Esophagus squamous epithelium (tissue), 5 donors: ENCODE measurements around the gene ITFG1. TPM values are rescaled to one million over a fixed set of nuclear protein-coding genes. Genes with fewer than 3 reads are reported as not detected.

Source experiments
- DNase-seq: peaks from one replicate; lab custom pipeline; 2025; lab: John Stamatoyannopoulos, UW
- H3K27ac ChIP-seq, 4 donors: fragments of 200-600 bp; sonication (generic); one replicate each; pipeline ENCODE4 v1.5.1; 2016 to 2019; ENCODE audit warnings: mild to moderate bottlenecking in 1 of 4
- H3K27me3 ChIP-seq, 4 donors: fragments of 200-600 bp; sonication (generic); 1 replicate in 3 of 4; 2 replicates in 1 of 4; pipeline versions ENCODE4 v1.5.1 to v1.6.0; 2017 to 2021; ENCODE audit warnings: antibody characterized with exemption in 1 of 4
- H3K36me3 ChIP-seq, 3 donors: fragments of 200-600 bp; sonication (generic); one replicate each; pipeline ENCODE4 v1.5.1; 2016 to 2019
- H3K4me1 ChIP-seq, 3 donors: fragments of 200-600 bp; sonication (generic); one replicate each; pipeline ENCODE4 v1.5.1; 2017 to 2019
- H3K4me3 ChIP-seq, 4 donors: fragments of 200-600 bp; sonication (generic); 1 replicate in 3 of 4; 2 replicates in 1 of 4; pipeline ENCODE4 v1.5.1; 2016 to 2019; ENCODE audit warnings: mild to moderate bottlenecking in 2 of 4, moderate library complexity in 1 of 4
- H3K9me3 ChIP-seq, 3 donors: fragments of 200-600 bp; sonication (generic); one replicate each; pipeline ENCODE4 v1.5.1; 2016 to 2019
- CTCF ChIP-seq, 6 experiments: fragments of 450-650 bp in 4 of 6; fragments of 200-600 bp in 2 of 6; sonication (generic) in 2 of 6; IDR thresholded peaks; one replicate each; pipeline ENCODE4 v1.5.1; 2016 to 2019; ENCODE audit warnings: antibody characterized with exemption in 6 of 6, mild to moderate bottlenecking in 4 of 6, moderate library complexity in 4 of 6
- POLR2A ChIP-seq, 4 donors: fragments of 450-650 bp; IDR thresholded peaks; one replicate each; pipeline ENCODE4 v1.6.1; 2017; ENCODE audit warnings: antibody characterized with exemption in 4 of 4, mild to moderate bottlenecking in 4 of 4, moderate library complexity in 3 of 4
- WGBS, 2 donors: methylation state at CpG; one replicate each; pipeline ENCODE4 v1.1.5; 2018; 5-methylcytosine and 5-hydroxymethylcytosine counted together
- intact Hi-C: fragments of 100-400 bp; cut with DNase I; formaldehyde crosslinking; loops from one replicate; pipeline ENCODE4 v1.15.0; 2022
- total RNA-seq, 4 donors: library from RNA; depleted of rRNA; stranded (reverse); fragments of >200 nt; gene quantifications; one replicate each; pipeline ENCODE4 v1.1.0, GENCODE V29; 2016
- donor health status: DM: yes; HTN: yes; CAD: no.

The ITFG1 gene
- total RNA-seq, 4 donors from 2014 or later = 16.1 to 31.9 (median 26.4) TPM

GRCh38 chr16:47244206-47244605, 216.7 kb downstream of the ITFG1 start:
- Histone ChIP-seq H3K9me3 (no peaks in the 10 kb centered on the region), H3K27ac (no peak overlapping the region), H3K4me1 (no peaks in the 10 kb centered on the region), H3K27me3 (no peaks in the 10 kb centered on the region), H3K4me3 (no peak overlapping the region), H3K36me3 (peaks cover 0 to 1% (median 0%) of the 10 kb centered on the region in 3 donors)
- intact Hi-C loops = no loop called here
- 80 to 82% methylated on average over 4 of the region's 4 CpGs for WGBS, 2 donors
- no peak for TF ChIP-seq CTCF (IDR thresholded peaks at IDR 0.05)
- no peak for TF ChIP-seq POLR2A (IDR thresholded peaks at IDR 0.05)
- DNase-seq = no peak

DNA sequence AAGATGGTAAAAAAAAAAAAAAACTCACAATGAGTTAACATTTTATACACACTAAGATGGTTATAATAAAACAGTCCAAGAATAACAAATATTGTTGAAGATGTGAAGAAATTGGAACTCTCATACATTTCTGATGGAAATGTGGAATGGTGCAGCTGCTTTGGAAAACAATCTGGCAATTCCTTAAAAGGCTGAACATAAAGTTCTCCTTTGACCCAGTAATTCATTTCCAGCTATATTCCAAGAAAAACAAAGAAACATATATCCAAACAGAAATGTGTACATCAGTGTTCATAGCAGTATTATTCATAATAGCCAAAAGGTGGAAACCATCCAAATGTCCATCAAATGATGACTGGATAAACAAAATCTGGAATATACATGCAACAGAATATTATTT, 219.8 kb downstream of the ITFG1 start:
- Histone ChIP-seq H3K27ac (no peak overlapping the region), H3K36me3 (peaks cover 0 to 16% (median 0%) of the 10 kb centered on the region in 3 donors), H3K4me3 (no peak overlapping the region), H3K27me3 (no peaks in the 10 kb centered on the region), H3K4me1 (no peaks in the 10 kb centered on the region), H3K9me3 (no peaks in the 10 kb centered on the region)
- TF ChIP-seq POLR2A (IDR thresholded peaks at IDR 0.05) (no peak), CTCF (IDR thresholded peaks at IDR 0.05) (no peak)
- no peak for DNase-seq
- intact Hi-C loops = no loop called here

DNA sequence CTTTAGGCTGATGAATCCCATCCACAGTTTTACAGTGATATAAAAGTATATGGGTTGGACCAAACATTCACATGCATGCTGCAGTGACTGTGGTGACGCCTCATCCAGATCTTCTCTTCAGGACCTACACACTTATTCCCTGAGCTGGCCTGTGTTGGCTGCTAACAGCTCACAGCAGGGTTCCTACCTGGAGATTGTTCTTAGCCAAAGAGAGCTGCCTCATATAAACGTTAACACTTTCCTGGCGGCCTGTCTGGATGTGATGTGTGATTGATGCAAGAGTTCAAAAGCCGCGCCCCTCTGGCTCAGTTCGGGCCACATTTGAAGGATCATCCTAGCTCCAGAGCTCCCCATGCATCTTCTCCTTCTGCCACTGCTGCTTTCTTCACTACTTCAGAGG, 224.1 kb downstream of the ITFG1 start:
- peaks cover 0 to 26% (median 0%) of the 10 kb centered on the region in 3 donors for H3K36me3 ChIP-seq
- no peak for DNase-seq
- no peaks in the 10 kb centered on the region for H3K4me1 ChIP-seq
- intact Hi-C loops = no loop called here
- no peaks in the 10 kb centered on the region for H3K9me3 ChIP-seq
- TF ChIP-seq POLR2A (IDR thresholded peaks at IDR 0.05) = no peak
- no peak for TF ChIP-seq CTCF (IDR thresholded peaks at IDR 0.05)
- no peaks in the 10 kb centered on the region for H3K27me3 ChIP-seq
- H3K27ac ChIP-seq = no peak overlapping the region
- no peak overlapping the region for H3K4me3 ChIP-seq
- 84 to 88% methylated on average over 6 of the region's 6 CpGs for WGBS, 2 donors

DNA sequence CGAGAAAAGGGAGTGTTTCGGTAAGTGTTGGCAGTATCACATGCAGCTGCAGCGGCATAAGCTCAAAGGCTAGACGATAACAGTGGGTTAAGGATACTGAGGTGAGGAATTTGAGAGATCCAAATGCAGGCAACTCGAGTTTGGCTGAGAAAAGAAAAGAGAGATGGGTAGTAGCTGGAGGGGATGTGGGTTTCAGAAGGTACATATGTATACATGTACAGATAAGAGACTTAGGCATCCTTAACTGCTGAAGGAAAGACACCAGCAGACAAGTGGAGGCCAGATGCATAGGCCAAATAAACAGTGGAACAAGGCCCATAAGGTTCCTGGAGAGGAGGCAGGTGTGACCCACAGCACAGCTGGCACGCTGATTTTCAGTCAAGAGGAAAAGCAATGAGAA, 230.6 kb downstream of the ITFG1 start:
- DNase-seq = no peak
- Histone ChIP-seq H3K27ac (no peak overlapping the region), H3K9me3 (no peaks in the 10 kb centered on the region), H3K36me3 (peaks cover 0 to 18% (median 3%) of the 10 kb centered on the region in 3 donors), H3K27me3 (no peaks in the 10 kb centered on the region), H3K4me3 (no peak overlapping the region), H3K4me1 (no peaks in the 10 kb centered on the region)
- intact Hi-C loops = no loop called here
- 88 to 93% methylated on average over 6 of the region's 6 CpGs for WGBS, 2 donors
- TF ChIP-seq CTCF (IDR thresholded peaks at IDR 0.05) = no peak
- TF ChIP-seq POLR2A (IDR thresholded peaks at IDR 0.05) = no peak

DNA sequence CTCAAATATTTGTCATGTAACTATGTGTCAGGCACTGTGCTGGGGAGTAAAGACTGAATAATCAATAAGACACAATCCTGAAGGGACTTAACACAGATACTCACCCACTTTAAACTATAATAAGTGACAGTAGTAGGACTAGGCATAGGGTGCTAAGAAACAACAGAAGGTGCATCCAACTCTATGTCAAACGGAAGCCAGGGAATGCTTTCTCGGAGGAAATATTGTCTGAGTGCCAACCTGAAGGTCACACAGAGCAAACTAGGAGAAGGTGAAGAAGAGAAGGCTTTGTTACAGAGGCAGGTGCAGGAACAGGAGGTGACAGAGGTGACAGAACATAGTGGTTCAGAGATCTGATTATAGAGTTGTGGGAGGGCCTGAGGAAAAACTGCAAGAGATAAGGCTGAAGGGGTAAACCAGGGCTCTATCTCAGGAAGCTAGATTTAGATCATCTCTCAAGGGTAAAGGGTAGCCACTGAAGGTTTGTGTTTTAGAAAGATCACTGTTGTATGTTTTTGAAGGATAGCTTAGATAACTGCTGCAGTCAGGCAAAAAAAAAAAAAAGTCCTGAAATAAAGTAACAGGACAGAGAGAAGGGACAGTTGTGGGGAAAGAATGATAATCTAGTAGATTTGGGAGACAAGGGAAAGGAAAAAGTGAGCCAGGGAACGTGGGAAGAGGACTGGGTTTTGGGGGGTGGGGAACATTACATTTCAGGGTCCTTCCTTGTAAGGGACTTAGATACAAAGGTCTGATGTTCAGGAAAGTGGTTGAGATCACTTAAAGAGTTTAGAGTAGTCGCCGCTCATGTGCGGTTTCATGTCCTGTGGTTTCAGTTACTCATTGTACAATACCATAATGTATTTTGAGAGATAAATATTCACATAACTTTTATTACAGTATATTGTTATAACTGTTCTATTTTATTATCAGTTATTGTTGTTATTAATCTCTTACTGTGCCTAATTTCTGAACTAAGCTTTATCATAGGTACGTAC, 231.5 kb downstream of the ITFG1 start:
- no peak for DNase-seq
- Histone ChIP-seq H3K4me1 (no peaks in the 10 kb centered on the region), H3K9me3 (no peaks in the 10 kb centered on the region), H3K27ac (no peak overlapping the region), H3K27me3 (no peaks in the 10 kb centered on the region), H3K4me3 (no peak overlapping the region), H3K36me3 (peaks cover 0 to 18% (median 3%) of the 10 kb centered on the region in 3 donors)
- WGBS, 2 donors = 85 to 90% methylated on average over 7 of the region's 7 CpGs
- intact Hi-C loops = no loop called here
- TF ChIP-seq CTCF (IDR thresholded peaks at IDR 0.05) (no peak), POLR2A (IDR thresholded peaks at IDR 0.05) (no peak)
